GM12878 (cell line): Measurements from ENCODE around the gene CLCN7. TPM values are rescaled to one million over a fixed set of nuclear protein-coding genes. Genes with fewer than 3 reads are reported as not detected.

ENCODE experiments used
- ATAC-seq: fragments of 200-7000 bp; cut with Tn5 transposase; 3 replicates; pipeline ENCODE4 v1.9.1; 2020; ENCODE audit warnings: mild to moderate bottlenecking, moderate library complexity
- BruUV-seq: library from RNA; stranded (reverse); fragments of 400-500 nt; replicated peaks from 2 replicates; lab custom pipeline; 2021; lab: Mats Ljungman, UMichigan
- CTCF ChIA-PET: fragments of 300-600 bp; sonication (Branson Sonifier 250); formaldehyde crosslinking; extraction: SDS; loops from one replicate; lab custom pipeline; 2021; ENCODE audit warnings: inconsistent platforms; lab: Yijun Ruan, JAX
- POLR2A ChIA-PET: fragments of 350-600 bp; formaldehyde crosslinking; extraction: SDS; loops from one replicate; lab custom pipeline; 2021; ENCODE audit warnings: inconsistent platforms; lab: Charles Lee
- RAD21 ChIA-PET: fragments of 300-600 bp; sonication (Branson Sonifier 250); formaldehyde crosslinking; loops from one replicate; lab custom pipeline; 2023; ENCODE audit warnings: antibody characterized with exemption; ENCODE audit not compliant: unreplicated experiment; lab: Charles Lee
- SMC1A ChIA-PET: fragments of 300-600 bp; sonication (Branson Sonifier 250); formaldehyde crosslinking; loops from one replicate; lab custom pipeline; 2023; ENCODE audit not compliant: unreplicated experiment, uncharacterized antibody; lab: Charles Lee
- DNase-seq: peaks from one replicate; pipeline ENCODE4 v3.0.0-alpha.2; 2011; ENCODE audit warnings: low read depth, low spot score
- FAIRE-seq: peaks from 3 replicates; lab custom pipeline; 2011; peaks lifted over from hg19 to GRCh38; lab: Jason Lieb, UNC
- H2AFZ ChIP-seq: 2 replicates; pipeline ENCODE4 v1.6.0; 2011; ENCODE audit warnings: low read depth, low read length, control low read depth; ENCODE audit not compliant: control insufficient read depth
- H3K27ac ChIP-seq: 2 replicates; pipeline ENCODE4 v1.5.1; 2011; ENCODE audit warnings: control low read depth; ENCODE audit not compliant: control insufficient read depth, insufficient read depth
- H3K27me3 ChIP-seq, 2 experiments: replicated peaks in 1 of 2; 2 replicates each; pipeline versions ENCODE4 v1.6.0 to v1.6.1; 2011; ENCODE audit warnings: low read length in 1 of 2; ENCODE audit not compliant: control insufficient read depth in 2 of 2, insufficient read depth in 2 of 2
- H3K36me3 ChIP-seq, 2 experiments: 2 replicates each; pipeline ENCODE4 v1.5.1; 2011; ENCODE audit warnings: low read length in 1 of 2; ENCODE audit not compliant: control insufficient read depth in 2 of 2, insufficient read depth in 2 of 2
- H3K4me1 ChIP-seq: 2 replicates; pipeline ENCODE4 v1.6.1; 2011; ENCODE audit warnings: mild to moderate bottlenecking, low read length, moderate library complexity, mixed read lengths; ENCODE audit not compliant: control insufficient read depth, insufficient read depth
- H3K4me2 ChIP-seq: 2 replicates; pipeline ENCODE4 v1.6.0; 2011; ENCODE audit warnings: control low read depth; ENCODE audit not compliant: control insufficient read depth, insufficient read depth
- H3K4me3 ChIP-seq: fragments of 200-600 bp; sonication (generic); 2 replicates; pipeline ENCODE4 v1.5.1; 2016
- H3K79me2 ChIP-seq: 2 replicates; pipeline ENCODE4 v1.6.0; 2011; ENCODE audit warnings: low read length; ENCODE audit not compliant: control insufficient read depth, insufficient read depth
- H3K9ac ChIP-seq: 2 replicates; pipeline ENCODE4 v1.8.0; 2011; ENCODE audit warnings: low read length, control low read depth, mixed read lengths; ENCODE audit not compliant: control insufficient read depth, insufficient read depth
- H3K9me3 ChIP-seq: replicated peaks from 3 replicates; pipeline ENCODE4 v1.5.1; 2011; ENCODE audit warnings: mild to moderate bottlenecking, low read length; ENCODE audit not compliant: control insufficient read depth, insufficient read depth
- H4K20me1 ChIP-seq: 2 replicates; pipeline ENCODE4 v1.6.0; 2011; ENCODE audit not compliant: control insufficient read depth, insufficient read depth
- BRCA1 ChIP-seq: IDR thresholded peaks from 2 replicates; pipeline ENCODE4 v1.6.1; 2011; ENCODE audit warnings: low read depth, low read length, improper control_type of control experiment
- CHD4 ChIP-seq: fragments of 200-600 bp; sonication (generic); IDR thresholded peaks from 2 replicates; pipeline ENCODE4 v1.6.1; 2016; ENCODE audit warnings: mild to moderate bottlenecking
- FOXK2 ChIP-seq: fragments of 450-650 bp; IDR thresholded peaks from 2 replicates; pipeline ENCODE4 v1.6.1; 2017; ENCODE audit warnings: mild to moderate bottlenecking, moderate library complexity
- MAX ChIP-seq: IDR thresholded peaks from 2 replicates; pipeline ENCODE4 v1.6.1; 2012; ENCODE audit warnings: low read depth, low read length, improper control_type of control experiment
- MTA3 ChIP-seq: IDR thresholded peaks from 2 replicates; pipeline ENCODE4 v1.6.1; 2012; ENCODE audit warnings: low read length, inconsistent platforms, borderline replicate concordance
- NFIC ChIP-seq: IDR thresholded peaks from 2 replicates; pipeline ENCODE4 v1.6.1; 2012; ENCODE audit warnings: low read depth, mild to moderate bottlenecking, inconsistent platforms, low read length, moderate library complexity
- NFXL1 ChIP-seq: fragments of 450-650 bp; IDR thresholded peaks from 2 replicates; pipeline ENCODE4 v1.6.1; 2017; ENCODE audit warnings: antibody characterized with exemption, mild to moderate bottlenecking, borderline replicate concordance
- NR2F1 ChIP-seq: fragments of 450-650 bp; conservative IDR thresholded peaks from 2 replicates; pipeline ENCODE4 v1.6.1; 2017; ENCODE audit warnings: mild to moderate bottlenecking
- SMC3 ChIP-seq: IDR thresholded peaks from 2 replicates; pipeline ENCODE4 v1.6.1; 2011; ENCODE audit warnings: low read length, improper control_type of control experiment, borderline replicate concordance
- SREBF1 ChIP-seq: IDR thresholded peaks from 2 replicates; pipeline ENCODE4 v1.6.1; 2012; ENCODE audit warnings: mild to moderate bottlenecking, low read length
- WRNIP1 ChIP-seq: IDR thresholded peaks from 2 replicates; pipeline ENCODE4 v1.6.1; 2011; ENCODE audit warnings: low read depth, low read length, improper control_type of control experiment, borderline replicate concordance
- ZNF687 ChIP-seq: fragments of 450-650 bp; IDR thresholded peaks from 2 replicates; pipeline ENCODE4 v1.6.1; 2017; ENCODE audit warnings: mild to moderate bottlenecking, moderate library complexity
- WGBS: methylation state at CpG from one replicate; pipeline ENCODE4 v1.1.6; 2016; ENCODE audit warnings: low lambda C conversion rate; ENCODE audit not compliant: insufficient replicate concordance, insufficient coverage; ENCODE audit errors: missing lambda C conversion rate; 5-methylcytosine and 5-hydroxymethylcytosine counted together
- in situ Hi-C: fragments of 300-500 bp; cut with MboI; formaldehyde crosslinking; loops from 9 replicates; pipeline ENCODE4 v1.14.3; 2018; ENCODE audit warnings: mixed read lengths
- intact Hi-C: fragments of 100-400 bp; cut with micrococcal nuclease; formaldehyde crosslinking; loops from one replicate; pipeline ENCODE4 v1.14.2; 2022; ENCODE audit not compliant: unreplicated experiment
- polyA plus RNA-seq, 11 experiments: library from polyadenylated mRNA; depleted of rRNA in 4 of 11; unstranded in 6 of 11; stranded (reverse) in 5 of 11; fragments of >200 nt; fragmentation: Nextera tagmentation in 4 of 11; fragmentation: Illumina TruSeq in 1 of 11; extraction: Ambion mirVana in 4 of 11; extraction: Trizol in 1 of 11; gene quantifications; 1 replicate in 1 of 11; 2 replicates in 10 of 11; pipeline versions ENCODE4 v1.2.1 to v1.2.3, GENCODE V29; 2011 to 2016; ENCODE audit warnings: inconsistent platforms in 2 of 11, missing spikeins in 2 of 11, low read depth in 1 of 11
- total RNA-seq, 4 experiments: library from RNA; depleted of rRNA in 3 of 4; stranded (reverse); fragments of >200 nt in 3 of 4; fragmentation: Illumina TruSeq in 1 of 4; extraction: Trizol in 1 of 4; gene quantifications; 2 replicates each; pipeline versions ENCODE4 v1.2.1 to v1.2.3, GENCODE V29; 2013 to 2021

Gene CLCN7
- total and polyA plus RNA-seq, 10 of the 15 experiments (the other 5 are each of a cell fraction or from before 2014, with no cell fraction given) = 0.04 to 62.5 (median 19.9) TPM

DNA sequence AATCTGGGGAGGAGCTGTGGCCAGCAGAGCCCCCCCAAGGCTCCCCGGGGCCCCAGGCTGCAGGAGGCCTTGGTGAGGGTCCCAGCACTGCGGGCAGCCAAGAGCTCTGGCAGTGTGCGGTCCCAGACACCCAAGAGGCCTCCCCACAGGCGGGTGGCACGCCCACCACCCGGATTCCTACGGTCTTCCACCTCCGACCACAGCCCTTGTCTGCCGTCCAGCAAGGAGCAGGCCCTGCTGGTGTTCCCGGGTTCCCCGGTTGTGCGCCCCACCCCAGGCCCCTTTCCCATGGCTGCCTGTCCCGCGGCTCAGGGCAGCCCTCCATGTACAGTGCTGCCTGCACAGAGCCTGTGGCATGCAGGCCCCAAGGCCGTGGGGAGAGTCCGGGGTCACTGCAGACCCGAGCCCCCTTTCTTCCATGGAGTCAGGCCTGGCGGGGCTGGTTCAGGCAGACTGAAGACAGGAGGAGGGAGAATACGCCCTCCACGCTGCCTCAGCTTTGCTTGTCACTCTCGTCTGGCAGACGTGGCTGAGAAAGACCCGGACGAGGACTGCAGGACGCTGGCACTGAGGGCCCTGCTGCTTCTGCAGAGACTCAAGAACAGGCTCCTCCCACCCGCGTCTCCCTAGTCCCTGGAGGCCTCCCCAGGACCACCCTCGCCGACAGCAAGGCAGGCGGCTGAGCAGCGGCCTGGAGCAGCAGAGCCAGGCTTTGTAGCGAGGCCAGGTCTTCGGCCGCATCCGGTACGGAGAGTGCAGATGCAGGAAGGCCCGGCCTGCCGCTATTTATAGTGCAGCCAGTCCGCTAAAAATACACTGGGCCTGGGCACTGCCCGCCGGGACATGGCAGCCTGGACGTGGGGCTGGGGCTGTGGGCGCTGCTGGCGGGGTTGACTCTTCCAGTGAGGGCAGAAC, 34.7 kb upstream of the CLCN7 start (continued):
- TF ChIP-seq NFIC = no peak
- no peak for TF ChIP-seq NR2F1
- no peak for TF ChIP-seq CHD4
- no peak for TF ChIP-seq SREBF1
- no peak for TF ChIP-seq BRCA1

DNA sequence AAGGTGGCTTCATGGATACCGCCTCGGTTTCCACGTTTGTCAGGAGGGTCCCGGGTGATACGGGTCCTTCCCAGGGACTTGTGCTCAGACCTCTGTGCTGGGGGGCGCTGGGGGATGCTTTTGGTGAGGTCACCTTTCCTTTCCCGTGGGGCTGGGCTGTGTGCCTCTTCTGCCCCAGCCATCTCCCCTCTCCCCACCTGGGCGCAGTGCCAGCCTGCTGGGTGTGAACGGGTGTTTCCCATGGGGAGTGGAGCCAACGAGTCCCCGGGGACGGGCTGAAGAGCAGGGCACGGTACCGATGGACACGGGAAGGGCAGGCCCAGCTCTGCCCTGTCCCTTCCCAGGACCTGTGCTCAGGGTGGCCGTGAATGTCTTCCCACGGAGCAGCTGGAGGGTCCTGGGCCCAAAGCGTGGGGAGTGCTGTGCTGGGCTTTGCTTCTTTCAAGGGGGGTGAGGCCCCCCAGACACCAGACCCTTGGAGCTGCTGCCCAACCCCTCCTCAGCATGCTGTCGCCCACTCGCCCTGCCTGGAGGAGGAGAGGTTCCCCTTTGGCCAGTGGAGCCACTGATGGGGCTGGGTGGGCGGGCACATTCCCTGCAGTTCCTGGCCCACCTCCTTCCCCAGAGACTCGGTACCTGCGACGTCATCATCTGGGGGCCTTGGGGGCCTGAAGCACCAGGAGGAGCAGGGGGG, 33.8 kb upstream of the CLCN7 start:
- no TSS peak for BruUV-seq
- TF ChIP-seq MTA3 (no peak), WRNIP1 (no peak), ZNF687 (no peak), NFXL1 (no peak), SMC3 (no peak), MAX (no peak), FOXK2 (no peak)
- RAD21 ChIA-PET = no interaction called here
- Histone ChIP-seq H2AFZ (no peak overlapping the region), H3K9ac (no peak overlapping the region), H3K4me3 (no peak overlapping the region), H3K4me2 (no peak overlapping the region), H3K9me3 (no peaks in the 10 kb centered on the region; the same call in 2 of the 3 replicates), H4K20me1 (no peaks in the 10 kb centered on the region), H3K79me2 (no peaks in the 10 kb centered on the region), H3K36me3 (no peaks in the 10 kb centered on the region), H3K4me1 (no peaks in the 10 kb centered on the region), H3K27me3 (no peaks in the 10 kb centered on the region), H3K27ac (no peak overlapping the region)
- DNase-seq (no peak), FAIRE-seq (no peak), ATAC-seq (no peak)
- SMC1A ChIA-PET = no interaction called here
- CTCF ChIA-PET = no interaction called here
- in situ Hi-C loops = no loop called here
- WGBS = 92% methylated on average over 24 of the region's 24 CpGs
- POLR2A ChIA-PET = interaction anchor here (0.7 kb wide), 1 partner anchor 105 kb away, joined by 4 read pairs; no protein-coding TSS in a partner anchor
- intact Hi-C loops = no loop called here
